Keratinocyte (primary cell): ENCODE measurements around the gene RND3. TPM values are rescaled to one million over a fixed set of nuclear protein-coding genes. Genes with fewer than 3 reads are reported as not detected.

Experiments used
- DNase-seq: peaks from one replicate; pipeline ENCODE4 v3.0.0-alpha.2; 2011; ENCODE audit warnings: low read depth, missing footprints, low spot score
- FAIRE-seq: peaks from 2 replicates; lab custom pipeline; 2011; peaks lifted over from hg19 to GRCh38; lab: Jason Lieb, UNC
- H2AFZ ChIP-seq: 2 replicates; pipeline ENCODE4 v1.6.0; 2012; ENCODE audit warnings: low read length, control low read depth, inconsistent platforms; ENCODE audit not compliant: control insufficient read depth
- H3K27ac ChIP-seq: 2 replicates; pipeline ENCODE4 v1.5.1; 2011; ENCODE audit warnings: low read length; ENCODE audit not compliant: control insufficient read depth, insufficient read depth
- H3K27me3 ChIP-seq: 3 replicates; pipeline ENCODE4 v1.6.0; 2011; ENCODE audit warnings: low read length; ENCODE audit not compliant: control insufficient read depth, insufficient read depth; ENCODE audit errors: extremely low read depth
- H3K36me3 ChIP-seq, 2 experiments: 2 replicates in 1 of 2; 3 replicates in 1 of 2; pipeline ENCODE4 v1.5.1; 2011; ENCODE audit warnings: low read length in 2 of 2, mild to moderate bottlenecking in 1 of 2; ENCODE audit not compliant: control insufficient read depth in 2 of 2, insufficient read depth in 2 of 2; ENCODE audit errors: extremely low read depth in 1 of 2
- H3K4me1 ChIP-seq: 3 replicates; pipeline ENCODE4 v1.5.1; 2011; ENCODE audit warnings: low read length; ENCODE audit not compliant: control insufficient read depth, insufficient read depth; ENCODE audit errors: extremely low read depth
- H3K4me2 ChIP-seq: 3 replicates; pipeline ENCODE4 v1.6.0; 2011; ENCODE audit warnings: low read depth, low read length; ENCODE audit not compliant: control insufficient read depth, insufficient read depth; ENCODE audit errors: extremely low read depth
- H3K4me3 ChIP-seq, 3 experiments: fragments of 200-600 bp in 1 of 3; sonication (generic) in 1 of 3; 2 replicates in 2 of 3; 3 replicates in 1 of 3; pipeline ENCODE4 v1.5.1; 2011 to 2016; ENCODE audit warnings: low read length in 3 of 3, mild to moderate bottlenecking in 3 of 3, control low read depth in 2 of 3, inconsistent platforms in 1 of 3, low read depth in 1 of 3, mixed read lengths in 1 of 3, mixed run types in 1 of 3, moderate library complexity in 1 of 3; ENCODE audit not compliant: control insufficient read depth in 2 of 3, insufficient read depth in 2 of 3; ENCODE audit errors: extremely low read depth in 1 of 3
- H3K79me2 ChIP-seq: 2 replicates; pipeline ENCODE4 v1.6.0; 2012; ENCODE audit warnings: low read length; ENCODE audit not compliant: control insufficient read depth, insufficient read depth
- H3K9ac ChIP-seq: 3 replicates; pipeline ENCODE4 v1.6.0; 2011; ENCODE audit warnings: low read length; ENCODE audit not compliant: control insufficient read depth, insufficient read depth; ENCODE audit errors: extremely low read depth
- H3K9me1 ChIP-seq: 3 replicates; pipeline ENCODE4 v1.6.0; 2011; ENCODE audit warnings: low read length; ENCODE audit not compliant: control insufficient read depth, insufficient read depth; ENCODE audit errors: extremely low read depth
- H3K9me3 ChIP-seq: 2 replicates; pipeline ENCODE4 v1.5.1; 2012; ENCODE audit warnings: low read depth, low read length; ENCODE audit not compliant: control insufficient read depth
- H4K20me1 ChIP-seq: 3 replicates; pipeline ENCODE4 v1.6.0; 2011; ENCODE audit warnings: low read length; ENCODE audit not compliant: control insufficient read depth, insufficient read depth; ENCODE audit errors: extremely low read depth
- EZH2 ChIP-seq: IDR thresholded peaks from one replicate; pipeline ENCODE4 v1.6.1; 2012; ENCODE audit warnings: inconsistent platforms, mild to moderate bottlenecking, low read length, moderate library complexity
- dilution Hi-C: fragments of 300-500 bp; cut with MboI; formaldehyde crosslinking; loops from one replicate; pipeline ENCODE4 v1.7.0; 2020; ENCODE audit warnings: low sequenced_read_pairs; ENCODE audit not compliant: extremely low pct_ligation_motif_present
- polyA plus RNA-seq, 5 experiments: library from polyadenylated mRNA; depleted of rRNA in 3 of 5; stranded (reverse) in 3 of 5; stranded (forward) in 1 of 5; unstranded in 1 of 5; fragments of >200 nt; gene quantifications; 1 replicate in 1 of 5; 2 replicates in 3 of 5; 3 replicates in 1 of 5; pipeline versions ENCODE4 v1.2.1 to v1.2.3, GENCODE V29; 2011 to 2012; ENCODE audit warnings: missing spikeins in 2 of 5, low read depth in 1 of 5, low replicate concordance in 1 of 5
- TF ChIP-seq, protein P1 (sequence below), 3 experiments: IDR thresholded peaks in 1 of 3; conservative IDR thresholded peaks in 1 of 3; optimal IDR thresholded peaks in 1 of 3; 2 replicates in 2 of 3; 3 replicates in 1 of 3; pipeline versions ENCODE3 to v1.5.1; 2011; ENCODE audit warnings: low read length in 3 of 3, mild to moderate bottlenecking in 3 of 3, moderate library complexity in 2 of 3, control low read depth in 1 of 3, inconsistent platforms in 1 of 3; ENCODE audit not compliant: insufficient read depth in 2 of 3; ENCODE audit errors: extremely low read depth in 1 of 3

RND3 gene
- polyA plus RNA-seq, 1 donor (not counting 4 experiments of a cell fraction or from before 2014, with no cell fraction given), result 202 TPM

DNA sequence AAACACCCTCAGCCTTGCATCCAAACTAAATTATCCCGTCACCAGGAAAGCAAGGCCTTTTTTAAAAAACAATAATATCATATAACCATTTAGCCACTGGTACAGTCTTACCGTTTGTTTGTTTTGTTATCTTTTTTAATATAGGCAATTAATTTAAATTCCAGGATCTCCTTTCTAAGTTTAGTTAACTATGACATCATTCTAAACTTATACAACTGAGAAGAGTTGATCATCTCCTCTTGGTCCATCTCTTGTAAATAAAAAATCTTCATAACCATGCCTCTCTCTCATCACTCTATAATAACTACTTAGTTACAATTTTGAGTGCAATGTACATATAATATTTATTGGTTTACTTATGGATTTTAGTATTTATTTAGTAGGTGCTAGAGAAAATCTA, 46.2 kb downstream of the RND3 start:
- Histone ChIP-seq H3K36me3 (no peaks in the 10 kb centered on the region), H3K79me2 (no peaks in the 10 kb centered on the region), H2AFZ (no peak overlapping the region), H3K27ac (no peak overlapping the region), H3K9me3 (no peaks in the 10 kb centered on the region), H3K4me1 (peaks cover 3% of the 10 kb centered on the region), H3K27me3 (no peaks in the 10 kb centered on the region), H3K4me2 (no peak overlapping the region), H4K20me1 (no peaks in the 10 kb centered on the region), H3K9me1 (no peaks in the 10 kb centered on the region), H3K4me3 (no peak overlapping the region), H3K9ac (no peak overlapping the region)
- TF ChIP-seq EZH2, result no peak
- TF ChIP-seq, protein P1, sequence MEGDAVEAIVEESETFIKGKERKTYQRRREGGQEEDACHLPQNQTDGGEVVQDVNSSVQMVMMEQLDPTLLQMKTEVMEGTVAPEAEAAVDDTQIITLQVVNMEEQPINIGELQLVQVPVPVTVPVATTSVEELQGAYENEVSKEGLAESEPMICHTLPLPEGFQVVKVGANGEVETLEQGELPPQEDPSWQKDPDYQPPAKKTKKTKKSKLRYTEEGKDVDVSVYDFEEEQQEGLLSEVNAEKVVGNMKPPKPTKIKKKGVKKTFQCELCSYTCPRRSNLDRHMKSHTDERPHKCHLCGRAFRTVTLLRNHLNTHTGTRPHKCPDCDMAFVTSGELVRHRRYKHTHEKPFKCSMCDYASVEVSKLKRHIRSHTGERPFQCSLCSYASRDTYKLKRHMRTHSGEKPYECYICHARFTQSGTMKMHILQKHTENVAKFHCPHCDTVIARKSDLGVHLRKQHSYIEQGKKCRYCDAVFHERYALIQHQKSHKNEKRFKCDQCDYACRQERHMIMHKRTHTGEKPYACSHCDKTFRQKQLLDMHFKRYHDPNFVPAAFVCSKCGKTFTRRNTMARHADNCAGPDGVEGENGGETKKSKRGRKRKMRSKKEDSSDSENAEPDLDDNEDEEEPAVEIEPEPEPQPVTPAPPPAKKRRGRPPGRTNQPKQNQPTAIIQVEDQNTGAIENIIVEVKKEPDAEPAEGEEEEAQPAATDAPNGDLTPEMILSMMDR (optimal IDR thresholded peaks at IDR 0.05 in 1 of 3, IDR thresholded peaks at IDR 0.05 in 1 of 3, conservative IDR thresholded peaks at IDR 0.05 in 1 of 3; ENCODE audit: extremely low read depth in 1 of 3, insufficient read depth in 2 of 3, low read length in 3 of 3), result no peak
- DNase-seq (no peak), FAIRE-seq (no peak)
- dilution Hi-C loops, result no loop called here

DNA sequence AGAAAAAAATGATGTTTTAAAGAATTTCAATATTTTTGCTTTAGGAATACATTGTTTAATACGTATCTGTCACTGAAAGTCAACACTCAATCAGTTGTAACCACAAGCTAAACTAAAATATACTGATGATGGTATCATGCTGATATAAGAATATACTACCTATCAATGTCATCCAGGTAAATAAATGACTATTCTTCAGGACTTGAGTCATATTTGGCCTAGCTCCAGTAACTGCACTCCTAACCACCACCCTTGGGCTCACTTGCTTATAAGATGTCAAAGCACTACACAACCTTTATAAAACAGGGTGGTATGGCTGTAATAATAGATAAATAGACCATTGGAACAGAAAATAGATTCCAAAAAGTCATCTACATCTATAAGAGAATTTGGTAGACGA, 48.8 kb downstream of the RND3 start:
- peak; percentile 19 for DNase-seq
- H3K79me2 ChIP-seq, result no peaks in the 10 kb centered on the region
- no peak overlapping the region for H3K9ac ChIP-seq
- H3K4me1 ChIP-seq, result peaks cover 3% of the 10 kb centered on the region
- no peak overlapping the region for H2AFZ ChIP-seq
- H3K9me3 ChIP-seq, result no peaks in the 10 kb centered on the region
- no peaks in the 10 kb centered on the region for H3K9me1 ChIP-seq
- no peaks in the 10 kb centered on the region for H3K36me3 ChIP-seq
- no peak for TF ChIP-seq EZH2
- TF ChIP-seq, protein P1 (optimal IDR thresholded peaks at IDR 0.05 in 1 of 3, IDR thresholded peaks at IDR 0.05 in 1 of 3, conservative IDR thresholded peaks at IDR 0.05 in 1 of 3; ENCODE audit: extremely low read depth in 1 of 3, insufficient read depth in 2 of 3, low read length in 3 of 3), result no peak
- no peak overlapping the region for H3K4me2 ChIP-seq
- H4K20me1 ChIP-seq, result no peaks in the 10 kb centered on the region
- H3K27me3 ChIP-seq, result no peaks in the 10 kb centered on the region
- H3K27ac ChIP-seq, result no peak overlapping the region
- peak; percentile 44 for FAIRE-seq
- no peak overlapping the region for H3K4me3 ChIP-seq
- dilution Hi-C loops, result no loop called here
